Measurements from ENCODE around the gene DPP3.

DPP3 gene

GRCh38 chr11:66529069-66529468 lies 48.8 kb downstream of the DPP3 start:
- ATAC-seq, result no peak
- TF ChIP-seq CSDC2 (CRISPR knock-in tag; IDR thresholded peaks at IDR 0.05), result no peak
- no peak for TF ChIP-seq ZFP3 (CRISPR knock-in tag; IDR thresholded peaks at IDR 0.05)
- no peak for TF ChIP-seq SNAI2 (CRISPR knock-in tag; IDR thresholded peaks at IDR 0.05)
- TF ChIP-seq ZNF8 (CRISPR knock-in tag; IDR thresholded peaks at IDR 0.05), result no peak
- TF ChIP-seq GLIS3 (CRISPR knock-in tag; IDR thresholded peaks at IDR 0.05), result no peak
- no peak for TF ChIP-seq TCF4 (CRISPR knock-in tag; IDR thresholded peaks at IDR 0.05; ENCODE audit: borderline replicate concordance)
- TF ChIP-seq ARNTL (CRISPR knock-in tag; IDR thresholded peaks at IDR 0.05; ENCODE audit: borderline replicate concordance, low read depth), result no peak
- TF ChIP-seq PATZ1 (CRISPR knock-in tag; IDR thresholded peaks at IDR 0.05; ENCODE audit: borderline replicate concordance), result no peak
- TF ChIP-seq ZC3H10 (CRISPR knock-in tag; IDR thresholded peaks at IDR 0.05), result no peak
- no peak for TF ChIP-seq PPARA (CRISPR knock-in tag; IDR thresholded peaks at IDR 0.05; ENCODE audit: borderline replicate concordance)
- TF ChIP-seq BACH2 (CRISPR knock-in tag; IDR thresholded peaks at IDR 0.05; ENCODE audit: borderline replicate concordance), result no peak

GRCh38 chr11:66529655-66530054 lies 49.4 kb downstream of the DPP3 start:
- no peak for ATAC-seq
- TF ChIP-seq ZNF8 (CRISPR knock-in tag; IDR thresholded peaks at IDR 0.05) (no peak), POU6F1 (CRISPR knock-in tag; IDR thresholded peaks at IDR 0.05; ENCODE audit: borderline replicate concordance, low read depth) (no peak), CSRNP3 (CRISPR knock-in tag; IDR thresholded peaks at IDR 0.05) (no peak), GLIS3 (CRISPR knock-in tag; IDR thresholded peaks at IDR 0.05) (no peak), ZC3H10 (CRISPR knock-in tag; IDR thresholded peaks at IDR 0.05) (no peak), ISL1 (CRISPR knock-in tag; IDR thresholded peaks at IDR 0.05) (no peak), RARB (CRISPR knock-in tag; IDR thresholded peaks at IDR 0.05) (no peak), SNAI2 (CRISPR knock-in tag; IDR thresholded peaks at IDR 0.05) (no peak), TOX (CRISPR knock-in tag; IDR thresholded peaks at IDR 0.05; ENCODE audit: borderline replicate concordance) (no peak), ZNF565 (CRISPR knock-in tag; conservative IDR thresholded peaks at IDR 0.05; ENCODE audit: low read depth) (no peak), ZFP3 (CRISPR knock-in tag; IDR thresholded peaks at IDR 0.05) (no peak), CREB5 (CRISPR knock-in tag; IDR thresholded peaks at IDR 0.05; ENCODE audit: low read depth) (no peak), ZNF70 (CRISPR knock-in tag; IDR thresholded peaks at IDR 0.05) (no peak), ARNTL (CRISPR knock-in tag; IDR thresholded peaks at IDR 0.05; ENCODE audit: borderline replicate concordance, low read depth) (no peak), PPARA (CRISPR knock-in tag; IDR thresholded peaks at IDR 0.05; ENCODE audit: borderline replicate concordance) (no peak), TCF4 (CRISPR knock-in tag; IDR thresholded peaks at IDR 0.05; ENCODE audit: borderline replicate concordance) (no peak), PATZ1 (CRISPR knock-in tag; IDR thresholded peaks at IDR 0.05; ENCODE audit: borderline replicate concordance) (no peak), ZFP30 (CRISPR knock-in tag; IDR thresholded peaks at IDR 0.05) (no peak)

GRCh38 chr11:66530927-66531709 lies 50.9 kb downstream of the DPP3 start:
- no peak for ATAC-seq
- no peak for TF ChIP-seq ZNF70 (CRISPR knock-in tag; IDR thresholded peaks at IDR 0.05)
- TF ChIP-seq TOX (CRISPR knock-in tag; IDR thresholded peaks at IDR 0.05; ENCODE audit: borderline replicate concordance), result no peak
- no peak for TF ChIP-seq BACH2 (CRISPR knock-in tag; IDR thresholded peaks at IDR 0.05; ENCODE audit: borderline replicate concordance)
- TF ChIP-seq TCF4 (CRISPR knock-in tag; IDR thresholded peaks at IDR 0.05; ENCODE audit: borderline replicate concordance), result no peak
- TF ChIP-seq CSRNP3 (CRISPR knock-in tag; IDR thresholded peaks at IDR 0.05), result no peak
- no peak for TF ChIP-seq SNAI2 (CRISPR knock-in tag; IDR thresholded peaks at IDR 0.05)
- no peak for TF ChIP-seq ARNTL (CRISPR knock-in tag; IDR thresholded peaks at IDR 0.05; ENCODE audit: borderline replicate concordance, low read depth)
- no peak for TF ChIP-seq CREB5 (CRISPR knock-in tag; IDR thresholded peaks at IDR 0.05; ENCODE audit: low read depth)
- TF ChIP-seq ISL1 (CRISPR knock-in tag; IDR thresholded peaks at IDR 0.05), result no peak
- no peak for TF ChIP-seq ZNF8 (CRISPR knock-in tag; IDR thresholded peaks at IDR 0.05)

All from SK-N-SH treated with all-trans-retinoic acid at 6 μM for 48 hours (cell line).